Fibroblast of villous mesenchyme (primary cell): ENCODE data around the gene VN1R4. TPM values are rescaled to one million over a fixed set of nuclear protein-coding genes. Genes with fewer than 3 reads are reported as not detected.
A peak's percentile ranks its signal among the peaks of the same experiment; 100 is the strongest.
"Not testable (repeated sequence)": the region's sequence is repeated elsewhere in the genome, so short reads cannot be mapped to it uniquely, and the experiment has no call there.

Source experiments
- DNase-seq: peaks from one replicate; pipeline ENCODE4 v3.0.0-alpha.2; 2010; ENCODE audit warnings: low read depth
- H3K4me3 ChIP-seq: 2 replicates; pipeline ENCODE4 v1.5.1; 2011; ENCODE audit warnings: low read depth, mild to moderate bottlenecking, low read length
- CTCF ChIP-seq: IDR thresholded peaks from 2 replicates; pipeline ENCODE4 v1.5.1; 2012; ENCODE audit warnings: low read depth, mild to moderate bottlenecking, low read length; ENCODE audit not compliant: insufficient read depth
- total RNA-seq: library from RNA; depleted of rRNA; stranded (reverse); fragments of >200 nt; gene quantifications from 2 replicates; pipeline ENCODE4 v1.2.3, GENCODE V29; 2012

Gene VN1R4
- total RNA-seq, 1 donor: not detected

- no peak for DNase-seq
- H3K4me3 ChIP-seq: no peak overlapping the region
- no peak for TF ChIP-seq CTCF
Observed at GRCh38 chr19:53285087-53285486, 17.6 kb upstream of the VN1R4 start.

GRCh38 chr19:53281947-53282346 lies 14.4 kb upstream of the VN1R4 start:
- not testable (repeated sequence) for H3K4me3 ChIP-seq, DNase-seq

- DNase-seq: no peak
- no peak for TF ChIP-seq CTCF
- no peak overlapping the region for H3K4me3 ChIP-seq
Observed at GRCh38 chr19:53275480-53275879, 8.0 kb upstream of the VN1R4 start.

- no peak overlapping the region for H3K4me3 ChIP-seq
- DNase-seq: no peak
- TF ChIP-seq CTCF: no peak
Observed at GRCh38 chr19:53272044-53272443, 4.5 kb upstream of the VN1R4 start.

GRCh38 chr19:53269861-53270260 lies 2.3 kb upstream of the VN1R4 start:
- not testable (repeated sequence) for DNase-seq

GRCh38 chr19:53257715-53258342 lies 9.7 kb downstream of the VN1R4 start, which contains the start of gene VN1R2:
Gene VN1R2, plus strand, starts transcription at chr19:53258292. Its CDS starts 84 bp downstream, at chr19:53258376.
- DNase-seq, H3K4me3 ChIP-seq: not testable (repeated sequence)

More at GRCh38 chr19:53269861-53270260, 2.3 kb upstream of the VN1R4 start:
- not testable (repeated sequence) for H3K4me3 ChIP-seq

GRCh38 chr19:53254411-53255341 lies 12.8 kb downstream of the VN1R4 start, which contains the start of gene ZNF677:
Gene ZNF677, minus strand, starts transcription at chr19:53254873. Its CDS starts 3,323 bp downstream, at chr19:53251550.
- TF ChIP-seq CTCF: no peak
- H3K4me3 ChIP-seq: peak within 1 kb of the TSS; percentile 97
- peak; percentile 87 for DNase-seq

- no peak for TF ChIP-seq CTCF
- no peak overlapping the region for H3K4me3 ChIP-seq
- DNase-seq: no peak
Observed at GRCh38 chr19:53246498-53246897, 21.0 kb downstream of the VN1R4 start.
